Calu3 (cell line): ENCODE data around the gene NPHP1. TPM values are rescaled to one million over a fixed set of nuclear protein-coding genes. Genes with fewer than 3 reads are reported as not detected.
"Not testable (repeated sequence)": the region's sequence is repeated elsewhere in the genome, so short reads cannot be mapped to it uniquely, and the experiment has no call there.

Experiments used
- BruUV-seq: library from RNA; stranded (reverse); fragments of 400-500 nt; replicated peaks from 2 replicates; lab custom pipeline; 2021; lab: Mats Ljungman, UMichigan
- CTCF ChIA-PET: fragments of 300-600 bp; sonication (Branson Sonifier 250); formaldehyde crosslinking; loops from one replicate; lab custom pipeline; 2022; ENCODE audit warnings: antibody characterized with exemption; lab: Charles Lee
- DNase-seq: peaks from one replicate; pipeline ENCODE4 v3.0.0; 2022
- H3K27ac Mint-ChIP-seq: one replicate; pipeline ENCODE4 v1.8.0; 2022; ENCODE audit warnings: mixed read lengths; ENCODE audit not compliant: unreplicated experiment
- H3K27me3 Mint-ChIP-seq: one replicate; pipeline ENCODE4 v1.8.0; 2022; ENCODE audit warnings: mixed read lengths; ENCODE audit not compliant: unreplicated experiment
- H3K36me3 Mint-ChIP-seq: one replicate; pipeline ENCODE4 v1.8.0; 2022; ENCODE audit warnings: mild to moderate bottlenecking, moderate library complexity, mixed read lengths; ENCODE audit not compliant: insufficient read depth, unreplicated experiment
- H3K4me1 Mint-ChIP-seq: one replicate; pipeline ENCODE4 v1.8.0; 2022; ENCODE audit warnings: mild to moderate bottlenecking, low read depth, mixed read lengths; ENCODE audit not compliant: unreplicated experiment
- H3K4me3 Mint-ChIP-seq: one replicate; pipeline ENCODE4 v1.8.0; 2022; ENCODE audit warnings: mild to moderate bottlenecking, low read depth, moderate library complexity, mixed read lengths; ENCODE audit not compliant: unreplicated experiment
- H3K9me3 Mint-ChIP-seq: one replicate; pipeline ENCODE4 v1.8.0; 2022; ENCODE audit warnings: low read depth, mixed read lengths; ENCODE audit not compliant: unreplicated experiment
- CTCF ChIP-seq: fragments of 200-600 bp; IDR thresholded peaks from one replicate; pipeline ENCODE4 v1.8.0; 2022; ENCODE audit warnings: antibody characterized with exemption; ENCODE audit not compliant: unreplicated experiment
- intact Hi-C: fragments of 100-400 bp; cut with micrococcal nuclease; formaldehyde crosslinking; loops from one replicate; pipeline ENCODE4 v1.10.0; 2022; ENCODE audit not compliant: unreplicated experiment
- total RNA-seq: library from RNA; stranded (reverse); gene quantifications from 2 replicates; pipeline ENCODE4 v1.2.3, GENCODE V29; 2022

NPHP1 gene
- total RNA-seq, 1 experiment from 2014 or later = 6.4 TPM

GRCh38 chr2:110221938-110222337 is 17.1 kb upstream of the NPHP1 start:
- CTCF ChIA-PET = no interaction called here
- H3K27me3 Mint-ChIP-seq = peaks cover 42% of the 10 kb centered on the region
- no peaks in the 10 kb centered on the region for H3K36me3 Mint-ChIP-seq
- no peak overlapping the region for H3K27ac Mint-ChIP-seq
- no peaks in the 10 kb centered on the region for H3K9me3 Mint-ChIP-seq
- no peak overlapping the region for H3K4me3 Mint-ChIP-seq
- H3K4me1 Mint-ChIP-seq = peaks cover 11% of the 10 kb centered on the region
- BruUV-seq = no TSS peak
- intact Hi-C loops = no loop called here
- TF ChIP-seq CTCF = no peak
- DNase-seq = no peak

- H3K27me3 Mint-ChIP-seq = peaks cover 46% of the 10 kb centered on the region
- H3K36me3 Mint-ChIP-seq = no peaks in the 10 kb centered on the region
- no peak overlapping the region for H3K4me3 Mint-ChIP-seq
- no peak for TF ChIP-seq CTCF
- intact Hi-C loops = no loop called here
- no TSS peak for BruUV-seq
- no peak overlapping the region for H3K27ac Mint-ChIP-seq
- DNase-seq = no peak
- peaks cover 11% of the 10 kb centered on the region for H3K4me1 Mint-ChIP-seq
- CTCF ChIA-PET = no interaction called here
- H3K9me3 Mint-ChIP-seq = no peaks in the 10 kb centered on the region
Observed at GRCh38 chr2:110220190-110220564, 15.4 kb upstream of the NPHP1 start.

- Mint-ChIP-seq H3K4me1 (peaks cover 11% of the 10 kb centered on the region), H3K4me3 (no peak overlapping the region), H3K36me3 (no peaks in the 10 kb centered on the region), H3K27ac (no peak overlapping the region), H3K9me3 (no peaks in the 10 kb centered on the region), H3K27me3 (peaks cover 51% of the 10 kb centered on the region)
- CTCF ChIA-PET = no interaction called here
- no TSS peak for BruUV-seq
- DNase-seq = no peak
- no peak for TF ChIP-seq CTCF
- intact Hi-C loops = no loop called here
Observed at GRCh38 chr2:110219496-110220189, 14.8 kb upstream of the NPHP1 start.

- H3K4me3 Mint-ChIP-seq, DNase-seq, CTCF ChIA-PET, BruUV-seq, H3K36me3 Mint-ChIP-seq, H3K27ac Mint-ChIP-seq, intact Hi-C loops, H3K9me3 Mint-ChIP-seq: not testable (repeated sequence)
- peaks cover 56% of the 10 kb centered on the region for H3K27me3 Mint-ChIP-seq
- peaks cover 11% of the 10 kb centered on the region for H3K4me1 Mint-ChIP-seq
Observed at GRCh38 chr2:110218889-110219288, 14.1 kb upstream of the NPHP1 start.

- Mint-ChIP-seq H3K27me3 (peaks cover 56% of the 10 kb centered on the region), H3K4me1 (peaks cover 11% of the 10 kb centered on the region), H3K36me3 (peaks cover 11% of the 10 kb centered on the region), H3K4me3 (no peak overlapping the region), H3K27ac (no peak overlapping the region), H3K9me3 (peaks cover 3% of the 10 kb centered on the region)
- DNase-seq = no peak
- no TSS peak for BruUV-seq
- TF ChIP-seq CTCF = no peak
- CTCF ChIA-PET = no interaction called here
- intact Hi-C loops = no loop called here
Observed at GRCh38 chr2:110216803-110217202, 12.0 kb upstream of the NPHP1 start.
